Pancreas (tissue), 10 donors: ENCODE data around the gene TRPM3. TPM values are rescaled to one million over a fixed set of nuclear protein-coding genes. Genes with fewer than 3 reads are reported as not detected.

ENCODE experiments used
- ATAC-seq, 4 donors: fragments of 200-7000 bp; cut with Tn5 transposase; one replicate each; pipeline versions ENCODE4 v1.8.0 to v1.9.1; 2020; ENCODE audit warnings: mild to moderate bottlenecking in 4 of 4, moderate library complexity in 4 of 4
- DNase-seq, 6 donors: peaks; one replicate each; pipeline ENCODE4 v3.0.0-alpha.2; 2020
- FAIRE-seq: peaks from 2 replicates; lab custom pipeline; 2012; peaks lifted over from hg19 to GRCh38; lab: Jason Lieb, UNC
- H3K27ac ChIP-seq, 4 donors: fragments of 200-600 bp; sonication (generic); 1 replicate in 3 of 4; 2 replicates in 1 of 4; pipeline versions ENCODE4 v1.5.0 to v1.8.0; 2020
- H3K27me3 ChIP-seq, 4 donors: fragments of 200-600 bp; one replicate each; pipeline ENCODE4 v1.8.0; 2021
- H3K36me3 ChIP-seq, 3 donors: fragments of 200-600 bp; sonication (generic) in 1 of 3; one replicate each; pipeline versions ENCODE4 v1.5.0 to v1.8.0; 2020 to 2021
- H3K4me1 ChIP-seq, 3 donors: fragments of 200-600 bp; one replicate each; pipeline ENCODE4 v1.8.0; 2021
- H3K4me3 ChIP-seq, 4 donors: fragments of 200-600 bp; sonication (generic) in 2 of 4; one replicate each; pipeline versions ENCODE4 v1.5.0 to v1.8.0; 2020 to 2021
- H3K9me3 ChIP-seq, 4 donors: fragments of 200-600 bp; one replicate each; pipeline ENCODE4 v1.8.0; 2021
- CTCF ChIP-seq, 4 donors: fragments of 200-600 bp; sonication (generic) in 3 of 4; IDR thresholded peaks; one replicate each; pipeline versions ENCODE4 v1.5.0 to v1.8.0; 2021; ENCODE audit warnings: antibody characterized with exemption in 4 of 4
- WGBS, 2 donors: extraction: QIAGEN DNeasy Blood & Tissue Kit; methylation state at CpG; one replicate each; pipeline ENCODE4 v1.1.7; 2013; 5-methylcytosine and 5-hydroxymethylcytosine counted together
- intact Hi-C, 3 donors: fragments of 100-400 bp; cut with DNase I; formaldehyde crosslinking; loops; one replicate each; pipeline versions ENCODE4 v1.11.1 to v1.14.2; 2022
- polyA plus RNA-seq, 2 donors: library from polyadenylated mRNA; stranded (reverse); fragments of 200-250 nt; gene quantifications; one replicate each; pipeline ENCODE4 v1.2.3, GENCODE V29; 2013
- total RNA-seq, 6 donors: library from RNA; stranded (reverse); fragmentation: NEBNext Ultra II Directional in 4 of 6; extraction: Animal tissue kit (Norgen Biotek cat#: 25700) in 4 of 6; gene quantifications; one replicate each; pipeline versions ENCODE4 v1.2.1 to v1.2.4, GENCODE V29; 2021 to 2023
- donor health status: healthy with polysubstance abuse.
- donor health status: DM: no; HTN: no; CAD: no; lungs with moderate emphysema.
- donor health status: DM: no; HTN: no; CAD: no.
- donor health status: control.
- donor health status: control.
- donor health status: Bipolar disorder and iron deficiency.
- donor health status: DM: yes; HTN: yes; CAD: no.
- donor health status: DM: no; HTN: no; CAD: no.
- donor health status: DM: no; HTN: no; CAD: no.
- donor health status: DM: yes; HTN: yes; CAD: no.

Gene TRPM3
- total and polyA plus RNA-seq, 8 donors: 0.22 to 1.9 (median 0.76) TPM

DNA sequence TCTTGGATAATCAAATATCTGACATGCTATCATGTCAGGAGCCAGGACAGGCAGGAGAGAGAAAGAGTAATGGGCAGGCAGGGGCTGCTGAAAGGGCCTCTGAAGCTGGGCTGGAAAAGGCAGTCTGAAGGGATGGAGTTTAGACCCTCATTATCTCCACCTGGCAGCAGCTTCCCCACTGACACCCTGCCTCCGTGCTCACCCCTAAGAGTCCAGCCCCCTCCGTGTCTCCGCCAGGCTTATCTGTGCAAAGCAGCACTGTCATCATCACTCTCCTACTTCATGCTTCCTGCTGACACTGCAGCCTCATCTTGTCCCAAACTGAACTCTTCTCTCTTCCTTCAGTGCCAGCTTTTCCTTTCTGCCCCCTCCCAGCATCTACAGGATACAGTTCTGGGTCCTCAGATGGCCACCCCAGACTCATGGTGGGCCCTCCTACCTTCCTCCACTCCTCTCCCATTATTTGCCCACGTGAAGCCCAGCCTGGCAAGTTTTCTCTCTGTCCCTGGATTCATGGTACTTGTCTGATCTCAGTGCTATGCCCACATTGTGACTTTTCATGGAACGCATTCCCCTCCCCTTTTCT lies 636.1 kb downstream of the TRPM3 start:
- Histone ChIP-seq H3K36me3 (no peaks in the 10 kb centered on the region), H3K27ac (no peak overlapping the region), H3K4me1 (peaks cover 13 to 23% (median 20%) of the 10 kb centered on the region in 3 donors), H3K27me3 (no peaks in the 10 kb centered on the region), H3K9me3 (no peaks in the 10 kb centered on the region), H3K4me3 (no peak overlapping the region)
- intact Hi-C loops: loop anchor here in 2 of 3 donors (10.0 kb wide), 1 partner anchor 131 kb away; no protein-coding TSS in a partner anchor
- no peak for DNase-seq
- TF ChIP-seq CTCF (IDR thresholded peaks at IDR 0.05): no peak
- FAIRE-seq: no peak
- 77 to 81% methylated on average over 5 of the region's 5 CpGs for WGBS, 2 donors
- peak in 1 of 4 donors; percentile 35 for ATAC-seq

DNA sequence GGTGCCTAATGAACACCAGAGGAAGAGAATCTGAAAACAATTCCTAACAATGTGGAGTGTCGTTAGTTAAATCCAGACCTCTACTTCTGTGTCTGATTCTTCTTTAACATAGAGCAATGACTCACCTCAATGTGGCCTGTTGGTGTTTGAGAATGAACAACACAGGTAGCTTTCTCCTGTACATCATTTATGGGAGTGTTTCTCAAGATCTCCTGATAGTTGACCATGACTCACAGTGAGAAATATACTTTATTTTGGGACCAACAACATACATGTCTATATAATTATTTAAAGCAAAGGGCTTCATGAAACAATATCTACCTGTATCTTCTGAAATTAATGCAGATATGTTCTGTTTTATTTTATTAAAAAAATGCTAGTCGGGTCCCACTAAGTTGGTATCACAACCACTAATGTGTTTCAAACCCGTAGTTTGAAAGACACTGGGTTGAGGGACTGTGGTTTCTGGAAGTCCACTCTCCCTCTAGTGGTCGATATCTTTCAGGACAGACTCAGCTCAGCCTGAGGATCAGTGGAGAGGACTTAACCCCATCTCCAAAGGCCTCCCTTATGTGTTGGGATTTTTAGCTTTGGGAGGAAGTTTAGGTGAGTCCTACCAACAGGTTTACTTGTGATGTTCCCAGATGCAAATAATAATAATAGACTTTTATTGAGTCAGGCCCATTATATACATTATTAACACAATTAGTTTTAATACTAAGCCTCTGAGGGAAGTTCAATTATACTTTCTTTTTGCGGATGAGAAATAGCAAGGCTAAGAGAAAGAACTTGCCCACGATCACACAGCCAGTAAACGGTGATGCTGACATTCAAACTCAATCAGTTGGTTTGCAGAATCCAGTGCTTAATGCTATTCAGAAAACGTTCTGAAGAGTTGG lies 636.9 kb downstream of the TRPM3 start:
- intact Hi-C loops: loop anchor here in 2 of 3 donors (10.0 kb wide), 1 partner anchor 130 kb away; no protein-coding TSS in a partner anchor
- peaks cover 22 to 32% (median 29%) of the 10 kb centered on the region in 3 donors for H3K4me1 ChIP-seq
- peak; percentile 36 to 80 (median 70) for ATAC-seq
- H3K9me3 ChIP-seq: no peaks in the 10 kb centered on the region
- no peaks in the 10 kb centered on the region for H3K36me3 ChIP-seq
- H3K27me3 ChIP-seq: no peaks in the 10 kb centered on the region
- FAIRE-seq: peak; percentile 75
- peak in 3 of 6 donors; percentile 38 to 50 (median 38) for DNase-seq
- no peak overlapping the region for H3K4me3 ChIP-seq
- H3K27ac ChIP-seq: no peak overlapping the region
- 43 to 47% methylated on average over 8 of the region's 8 CpGs for WGBS, 2 donors
- peak; percentile 29 to 69 (median 63) for TF ChIP-seq CTCF (IDR thresholded peaks at IDR 0.05)

DNA sequence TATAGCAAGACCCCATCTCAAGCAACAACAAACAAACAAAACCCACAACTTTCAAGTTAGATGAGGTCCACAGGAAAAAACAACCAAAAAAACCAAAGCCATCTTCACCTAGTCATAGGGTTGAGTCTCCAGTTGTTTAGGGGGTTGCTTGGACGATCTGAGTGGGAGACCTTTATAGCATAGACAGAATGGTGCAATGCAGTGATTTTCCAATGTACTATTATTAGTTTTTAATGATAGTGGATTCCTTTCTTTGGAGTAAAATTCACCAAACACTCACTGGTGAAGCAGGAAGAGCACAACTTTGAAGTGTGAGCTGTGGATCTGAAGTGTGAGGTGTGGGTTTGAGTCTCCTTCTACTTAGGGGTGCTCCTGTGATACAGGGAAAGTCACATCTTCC lies 640.0 kb downstream of the TRPM3 start:
- no peak overlapping the region for H3K4me3 ChIP-seq
- H3K4me1 ChIP-seq: peaks cover 46 to 55% (median 49%) of the 10 kb centered on the region in 3 donors
- no peaks in the 10 kb centered on the region for H3K27me3 ChIP-seq
- FAIRE-seq (no peak), DNase-seq (no peak), ATAC-seq (no peak)
- intact Hi-C loops: loop anchor here in 2 of 3 donors (10.0 kb wide), 1 partner anchor 127 kb away; no protein-coding TSS in a partner anchor
- no peaks in the 10 kb centered on the region for H3K36me3 ChIP-seq
- no peaks in the 10 kb centered on the region for H3K9me3 ChIP-seq
- WGBS, 2 donors: 92 to 95% methylated on average over 1 of the region's 1 CpG
- TF ChIP-seq CTCF (IDR thresholded peaks at IDR 0.05): no peak
- peak overlapping the region; percentile 89 to 93 (median 90) for H3K27ac ChIP-seq

DNA sequence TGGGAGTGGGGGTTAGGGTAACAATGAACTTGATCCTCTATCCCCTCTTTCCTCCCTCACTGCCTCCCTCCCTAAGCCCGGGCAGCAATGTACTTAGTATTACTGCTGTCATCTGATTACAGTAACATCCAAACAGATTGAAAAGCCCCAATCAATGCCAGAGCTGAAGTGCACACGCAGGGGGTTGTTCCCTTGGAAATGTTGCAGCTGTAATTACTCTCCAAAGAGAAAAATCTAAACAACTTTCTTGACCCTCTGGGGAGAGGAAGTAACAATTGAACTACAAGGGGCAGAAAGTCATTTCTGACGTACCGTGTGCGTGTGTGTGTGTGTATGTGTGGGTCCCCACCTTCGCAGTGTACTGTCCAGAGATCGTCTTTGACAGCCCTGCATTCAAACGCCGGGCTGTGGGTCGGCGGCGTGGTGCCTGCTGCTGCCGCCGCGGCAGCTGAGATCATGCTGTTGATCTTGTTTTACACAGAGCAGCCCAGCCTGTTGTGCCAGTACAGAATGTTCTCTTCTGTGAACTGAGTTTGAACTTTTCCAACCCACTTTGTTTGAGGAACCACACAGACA lies 640.9 kb downstream of the TRPM3 start:
- no peaks in the 10 kb centered on the region for H3K36me3 ChIP-seq
- peaks cover 46 to 65% (median 59%) of the 10 kb centered on the region in 3 donors for H3K4me1 ChIP-seq
- H3K27ac ChIP-seq: peak overlapping the region; percentile 89 to 93 (median 90)
- no peaks in the 10 kb centered on the region for H3K9me3 ChIP-seq
- intact Hi-C loops: loop anchor here in 2 of 3 donors (10.0 kb wide), 1 partner anchor 126 kb away; no protein-coding TSS in a partner anchor
- H3K27me3 ChIP-seq: no peaks in the 10 kb centered on the region
- DNase-seq (peak; percentile 77 to 87 (median 82)), ATAC-seq (peak; percentile 75 to 83 (median 82)), FAIRE-seq (peak; percentile 60)
- H3K4me3 ChIP-seq: peak overlapping the region in 2 of 4 donors; percentile 6 to 8
- WGBS, 2 donors: 2% methylated on average over 15 of the region's 15 CpGs
- no peak for TF ChIP-seq CTCF (IDR thresholded peaks at IDR 0.05)
